Loucy (cell line): Measurements from ENCODE around the gene RPL41.

Experiments
- CTCF ChIP-seq: fragments of 200-600 bp; sonication (generic); conservative IDR thresholded peaks from 2 replicates; pipeline ENCODE4 v1.5.1; 2014; ENCODE audit warnings: mild to moderate bottlenecking, antibody characterized with exemption, low read length
- EZH2phosphoT487 ChIP-seq: fragments of 200-600 bp; IDR thresholded peaks from 2 replicates; pipeline ENCODE4 v1.6.1; 2018; ENCODE audit warnings: antibody characterized with exemption, mild to moderate bottlenecking, moderate library complexity, borderline replicate concordance

- TF ChIP-seq CTCF = no peak
- TF ChIP-seq EZH2phosphoT487 = no peak
Measured at GRCh38 chr12:56154818-56155217, 38.4 kb downstream of the RPL41 start.
